Neural cell (in vitro differentiated cells): ENCODE data around the gene CLDND2. TPM values are rescaled to one million over a fixed set of nuclear protein-coding genes. Genes with fewer than 3 reads are reported as not detected.

Source experiments
- H2AFZ ChIP-seq: fragments of 200-600, 300-800 bp; sonication (generic), shearing (Covaris generic); 2 replicates; pipeline ENCODE4 v1.6.0; 2014; ENCODE audit warnings: low read depth, mild to moderate bottlenecking, antibody characterized with exemption, low read length, moderate library complexity
- H3F3A ChIP-seq: fragments of 200-600 bp; shearing (Covaris generic); 2 replicates; pipeline ENCODE4 v1.6.1; 2016; ENCODE audit warnings: mild to moderate bottlenecking, moderate library complexity, mixed read lengths, antibody characterized with exemption, low read length; ENCODE audit not compliant: insufficient read depth, poor library complexity, severe bottlenecking
- H3K27ac ChIP-seq: fragments of 200-600, 300-800 bp; sonication (generic), shearing (Covaris generic); 2 replicates; pipeline ENCODE4 v1.5.1; 2014; ENCODE audit warnings: mild to moderate bottlenecking, low read length, moderate library complexity
- H3K27me3 ChIP-seq: fragments of 300-800, 200-600 bp; sonication (generic), shearing (Covaris generic); 2 replicates; pipeline ENCODE4 v1.6.0; 2014; ENCODE audit warnings: mild to moderate bottlenecking, low read depth, low read length, moderate library complexity; ENCODE audit not compliant: insufficient read depth
- H3K36me3 ChIP-seq: fragments of 300-800, 200-600 bp; sonication (generic), shearing (Covaris generic); 2 replicates; pipeline ENCODE4 v1.5.1; 2014; ENCODE audit warnings: mild to moderate bottlenecking, antibody characterized with exemption, low read length, moderate library complexity; ENCODE audit not compliant: insufficient read depth
- H3K4me2 ChIP-seq: fragments of 300-800, 200-600 bp; sonication (generic), shearing (Covaris generic); 2 replicates; pipeline ENCODE4 v1.6.0; 2014; ENCODE audit warnings: mild to moderate bottlenecking, low read length
- H3K4me3 ChIP-seq: fragments of 300-800, 200-600 bp; sonication (generic), shearing (Covaris generic); 2 replicates; pipeline ENCODE4 v1.5.1; 2014; ENCODE audit warnings: mild to moderate bottlenecking, low read length, moderate library complexity
- H3K79me2 ChIP-seq: fragments of 200-600 bp; shearing (Covaris generic); replicated peaks from 2 replicates; pipeline ENCODE4 v1.6.0; 2014; ENCODE audit warnings: mild to moderate bottlenecking, low read length, moderate library complexity; ENCODE audit not compliant: insufficient read depth
- H3K9ac ChIP-seq: fragments of 300-800, 200-600 bp; sonication (generic), shearing (Covaris generic); 2 replicates; pipeline ENCODE4 v1.6.1; 2016; ENCODE audit warnings: mild to moderate bottlenecking, low read length, mixed read lengths
- H3K9me2 ChIP-seq: fragments of 200-600 bp; shearing (Covaris generic); 2 replicates; pipeline ENCODE4 v1.6.1; 2016; ENCODE audit warnings: mild to moderate bottlenecking, low read length, mixed read lengths; ENCODE audit not compliant: insufficient read depth
- H3K9me3 ChIP-seq: fragments of 200-600, 300-800 bp; sonication (generic), shearing (Covaris generic); 2 replicates; pipeline ENCODE4 v1.6.1; 2016; ENCODE audit warnings: mild to moderate bottlenecking, mixed run types, low read length, moderate library complexity, mixed read lengths
- H4K20me1 ChIP-seq: fragments of 200-600 bp; shearing (Covaris generic); 2 replicates; pipeline ENCODE4 v1.6.1; 2016; ENCODE audit warnings: mild to moderate bottlenecking, mixed run types; ENCODE audit not compliant: insufficient read depth
- EP300 ChIP-seq: fragments of 450-650 bp; conservative IDR thresholded peaks from 2 replicates; pipeline ENCODE4 v1.6.1; 2014; ENCODE audit warnings: antibody characterized with exemption, mild to moderate bottlenecking, moderate library complexity; ENCODE audit not compliant: poor library complexity, severe bottlenecking
- EZH2 ChIP-seq: fragments of 200-600, 300-800 bp; shearing (Covaris generic), sonication (generic); IDR thresholded peaks from 2 replicates; pipeline ENCODE4 v1.6.1; 2014; ENCODE audit warnings: antibody characterized with exemption, low read length, borderline replicate concordance, mild to moderate bottlenecking; ENCODE audit not compliant: insufficient read depth, poor library complexity, severe bottlenecking
- MXI1 ChIP-seq: fragments of 450-650 bp; conservative IDR thresholded peaks from 2 replicates; pipeline ENCODE4 v1.6.1; 2014; ENCODE audit warnings: antibody characterized with exemption, mild to moderate bottlenecking; ENCODE audit not compliant: poor library complexity, severe bottlenecking
- POLR2AphosphoS5 ChIP-seq: IDR thresholded peaks from 2 replicates; pipeline ENCODE4 v1.6.1; 2012
- RAD21 ChIP-seq: fragments of 450-650 bp; conservative IDR thresholded peaks from 2 replicates; pipeline ENCODE4 v1.6.1; 2014; ENCODE audit warnings: antibody characterized with exemption, mild to moderate bottlenecking, moderate library complexity
- REST ChIP-seq: IDR thresholded peaks from 2 replicates; pipeline ENCODE4 v1.6.1; 2012; ENCODE audit warnings: borderline replicate concordance
- SMC3 ChIP-seq: fragments of 450-650 bp; conservative IDR thresholded peaks from 2 replicates; pipeline ENCODE4 v1.6.1; 2014; ENCODE audit warnings: antibody characterized with exemption, mild to moderate bottlenecking, moderate library complexity; ENCODE audit not compliant: poor library complexity
- TAF1 ChIP-seq: IDR thresholded peaks from 2 replicates; pipeline ENCODE4 v1.6.1; 2012; ENCODE audit warnings: low read depth
- polyA plus RNA-seq: library from polyadenylated mRNA; depleted of rRNA; stranded (reverse); fragments of >200 nt; gene quantifications from 2 replicates; pipeline ENCODE4 v1.2.3, GENCODE V29; 2014
- TF ChIP-seq, protein P1 (sequence below): fragments of 450-650 bp; IDR thresholded peaks from 2 replicates; pipeline ENCODE4 v1.5.1; 2014; ENCODE audit warnings: antibody characterized with exemption, mild to moderate bottlenecking, moderate library complexity; ENCODE audit not compliant: poor library complexity, severe bottlenecking

CLDND2 gene
- polyA plus RNA-seq, 1 donor from 2014 or later = not detected

GRCh38 chr19:51331716-51332115 lies 37.1 kb downstream of the CLDND2 start:
- Histone ChIP-seq H3K9me2 (no peaks in the 10 kb centered on the region), H3K27ac (no peak overlapping the region), H3K36me3 (peaks cover 3% of the 10 kb centered on the region), H4K20me1 (no peaks in the 10 kb centered on the region), H3F3A (no peaks in the 10 kb centered on the region), H3K79me2 (no peaks in the 10 kb centered on the region), H3K9ac (no peak overlapping the region), H3K27me3 (no peaks in the 10 kb centered on the region), H3K9me3 (no peaks in the 10 kb centered on the region), H2AFZ (no peak overlapping the region), H3K4me2 (no peak overlapping the region), H3K4me3 (no peak overlapping the region)
- TF ChIP-seq TAF1 (no peak), EP300 (no peak), SMC3 (no peak), POLR2AphosphoS5 (no peak), EZH2 (no peak), MXI1 (no peak), REST (no peak), RAD21 (no peak)
- TF ChIP-seq, protein P1, sequence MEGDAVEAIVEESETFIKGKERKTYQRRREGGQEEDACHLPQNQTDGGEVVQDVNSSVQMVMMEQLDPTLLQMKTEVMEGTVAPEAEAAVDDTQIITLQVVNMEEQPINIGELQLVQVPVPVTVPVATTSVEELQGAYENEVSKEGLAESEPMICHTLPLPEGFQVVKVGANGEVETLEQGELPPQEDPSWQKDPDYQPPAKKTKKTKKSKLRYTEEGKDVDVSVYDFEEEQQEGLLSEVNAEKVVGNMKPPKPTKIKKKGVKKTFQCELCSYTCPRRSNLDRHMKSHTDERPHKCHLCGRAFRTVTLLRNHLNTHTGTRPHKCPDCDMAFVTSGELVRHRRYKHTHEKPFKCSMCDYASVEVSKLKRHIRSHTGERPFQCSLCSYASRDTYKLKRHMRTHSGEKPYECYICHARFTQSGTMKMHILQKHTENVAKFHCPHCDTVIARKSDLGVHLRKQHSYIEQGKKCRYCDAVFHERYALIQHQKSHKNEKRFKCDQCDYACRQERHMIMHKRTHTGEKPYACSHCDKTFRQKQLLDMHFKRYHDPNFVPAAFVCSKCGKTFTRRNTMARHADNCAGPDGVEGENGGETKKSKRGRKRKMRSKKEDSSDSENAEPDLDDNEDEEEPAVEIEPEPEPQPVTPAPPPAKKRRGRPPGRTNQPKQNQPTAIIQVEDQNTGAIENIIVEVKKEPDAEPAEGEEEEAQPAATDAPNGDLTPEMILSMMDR = no peak

DNA sequence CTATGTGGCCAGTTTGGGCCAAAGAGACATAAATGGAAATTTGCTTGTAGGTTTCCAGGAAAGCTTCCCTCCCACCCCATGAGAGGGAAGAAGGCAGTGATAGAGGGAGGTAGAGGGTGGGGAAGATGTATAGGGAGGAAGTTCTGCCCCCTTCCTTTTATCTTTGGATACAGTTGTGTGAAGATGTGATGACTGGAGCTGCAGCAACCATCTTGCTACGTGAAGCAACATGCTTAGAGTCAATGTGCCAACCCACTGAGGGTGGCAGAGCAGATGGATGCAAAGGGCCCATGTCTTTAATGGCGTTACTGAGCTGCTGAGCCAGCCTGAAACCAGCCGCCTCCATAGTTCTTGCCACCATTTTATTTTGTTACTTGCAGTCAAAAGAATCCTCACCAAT lies 37.6 kb downstream of the CLDND2 start:
- H3K9me3 ChIP-seq = no peaks in the 10 kb centered on the region
- no peaks in the 10 kb centered on the region for H3F3A ChIP-seq
- H3K27me3 ChIP-seq = no peaks in the 10 kb centered on the region
- TF ChIP-seq RAD21 = no peak
- no peak for TF ChIP-seq REST
- TF ChIP-seq POLR2AphosphoS5 = no peak
- no peak for TF ChIP-seq TAF1
- no peak for TF ChIP-seq SMC3
- no peak for TF ChIP-seq EP300
- no peak for TF ChIP-seq EZH2
- no peak for TF ChIP-seq MXI1
- TF ChIP-seq, protein P1 = no peak
- no peaks in the 10 kb centered on the region for H3K9me2 ChIP-seq
- H3K9ac ChIP-seq = no peak overlapping the region
- H3K27ac ChIP-seq = no peak overlapping the region
- no peaks in the 10 kb centered on the region for H4K20me1 ChIP-seq
- H2AFZ ChIP-seq = no peak overlapping the region
- no peak overlapping the region for H3K4me2 ChIP-seq
- no peaks in the 10 kb centered on the region for H3K79me2 ChIP-seq
- peaks cover 3% of the 10 kb centered on the region for H3K36me3 ChIP-seq
- no peak overlapping the region for H3K4me3 ChIP-seq
